H9 (cell line): ENCODE measurements around the gene PROC. TPM values are rescaled to one million over a fixed set of nuclear protein-coding genes. Genes with fewer than 3 reads are reported as not detected.

Experiments used
- DNase-seq: peaks from one replicate; pipeline ENCODE4 v3.0.0-alpha.2; 2017
- H2AFZ ChIP-seq: one replicate; pipeline ENCODE4 v1.6.1; 2013; ENCODE audit warnings: mild to moderate bottlenecking, low read length, control low read depth, moderate library complexity
- H2AK5ac ChIP-seq: 2 replicates; pipeline ENCODE4 v1.6.1; 2013; ENCODE audit warnings: low read length, control low read depth, mixed read lengths; ENCODE audit not compliant: insufficient read length
- H2BK120ac ChIP-seq: one replicate; pipeline ENCODE4 v1.6.1; 2013; ENCODE audit warnings: low read depth, mild to moderate bottlenecking, low read length, control low read depth, inconsistent platforms; ENCODE audit not compliant: poor library complexity, severe bottlenecking
- H2BK12ac ChIP-seq: 2 replicates; pipeline ENCODE4 v1.6.1; 2013; ENCODE audit warnings: low read length, control low read depth, mixed read lengths, low read depth; ENCODE audit not compliant: insufficient read length
- H2BK15ac ChIP-seq: 2 replicates; pipeline ENCODE4 v1.6.1; 2013; ENCODE audit warnings: low read depth, low read length, control low read depth
- H2BK20ac ChIP-seq: one replicate; pipeline ENCODE4 v1.6.1; 2013; ENCODE audit warnings: low read depth, mild to moderate bottlenecking, low read length, control low read depth, inconsistent platforms; ENCODE audit not compliant: poor library complexity, severe bottlenecking
- H2BK5ac ChIP-seq: 2 replicates; pipeline ENCODE4 v1.6.1; 2013; ENCODE audit warnings: low read length, control low read depth, mixed read lengths; ENCODE audit not compliant: insufficient read length
- H3K14ac ChIP-seq: 2 replicates; pipeline ENCODE4 v1.6.1; 2013; ENCODE audit warnings: low read length, control low read depth; ENCODE audit not compliant: insufficient read depth
- H3K18ac ChIP-seq: 2 replicates; pipeline ENCODE4 v1.6.1; 2013; ENCODE audit warnings: low read depth, mild to moderate bottlenecking, mixed read lengths, low read length, control low read depth; ENCODE audit not compliant: insufficient read length
- H3K23ac ChIP-seq: 2 replicates; pipeline ENCODE4 v1.6.1; 2013; ENCODE audit warnings: low read length, control low read depth, mixed read lengths, low read depth; ENCODE audit not compliant: insufficient read length
- H3K23me2 ChIP-seq: 2 replicates; pipeline ENCODE4 v1.6.1; 2013; ENCODE audit warnings: low read depth, mild to moderate bottlenecking, mixed read lengths, low read length, control low read depth; ENCODE audit not compliant: insufficient read length, poor library complexity, severe bottlenecking
- H3K27ac ChIP-seq: 2 replicates; pipeline ENCODE4 v1.5.1; 2013; ENCODE audit warnings: low read length, control low read depth, mixed read lengths, low read depth; ENCODE audit not compliant: insufficient read length
- H3K27me3 ChIP-seq: 2 replicates; pipeline ENCODE4 v1.6.1; 2013; ENCODE audit warnings: low read length, control low read depth, inconsistent platforms; ENCODE audit not compliant: insufficient read depth
- H3K4ac ChIP-seq: 2 replicates; pipeline ENCODE4 v1.6.1; 2013; ENCODE audit warnings: low read depth, mild to moderate bottlenecking, control low read depth, inconsistent platforms, low read length, moderate library complexity
- H3K4me1 ChIP-seq: 2 replicates; pipeline ENCODE4 v1.6.1; 2013; ENCODE audit warnings: low read length, control low read depth, inconsistent platforms; ENCODE audit not compliant: insufficient read depth
- H3K4me2 ChIP-seq: 2 replicates; pipeline ENCODE4 v1.6.1; 2013; ENCODE audit warnings: low read length, control low read depth, mixed read lengths; ENCODE audit not compliant: insufficient read length, insufficient read depth
- H3K56ac ChIP-seq: 2 replicates; pipeline ENCODE4 v1.6.1; 2013; ENCODE audit warnings: low read depth, mild to moderate bottlenecking, mixed read lengths, low read length, control low read depth; ENCODE audit not compliant: insufficient read length
- H3K79me1 ChIP-seq: 2 replicates; pipeline ENCODE4 v1.6.1; 2013; ENCODE audit warnings: low read depth, mild to moderate bottlenecking, moderate library complexity, low read length, control low read depth, inconsistent platforms; ENCODE audit not compliant: insufficient read depth, poor library complexity, severe bottlenecking
- H3K79me2 ChIP-seq: 2 replicates; pipeline ENCODE4 v1.6.1; 2013; ENCODE audit warnings: low read length, control low read depth, inconsistent platforms; ENCODE audit not compliant: insufficient read depth
- H3K9ac ChIP-seq: 2 replicates; pipeline ENCODE4 v1.6.1; 2013; ENCODE audit warnings: low read length, control low read depth, mixed read lengths; ENCODE audit not compliant: insufficient read length; ENCODE audit errors: extremely low read depth
- H3K9me3 ChIP-seq: one replicate; pipeline ENCODE4 v1.6.1; 2013; ENCODE audit warnings: low read depth, low read length, inconsistent platforms; ENCODE audit not compliant: control insufficient read depth
- H3T11ph ChIP-seq: one replicate; pipeline ENCODE4 v1.6.1; 2013; ENCODE audit warnings: mild to moderate bottlenecking, low read length, control low read depth, inconsistent platforms
- H4K20me1 ChIP-seq: one replicate; pipeline ENCODE4 v1.6.1; 2013; ENCODE audit not compliant: control insufficient read depth, insufficient read length, insufficient read depth
- H4K5ac ChIP-seq: 2 replicates; pipeline ENCODE4 v1.6.1; 2013; ENCODE audit warnings: low read depth, mild to moderate bottlenecking, mixed read lengths, low read length, control low read depth; ENCODE audit not compliant: insufficient read length
- H4K8ac ChIP-seq: replicated peaks from 2 replicates; pipeline ENCODE4 v1.6.1; 2013; ENCODE audit warnings: low read length, control low read depth, mixed read lengths, low read depth; ENCODE audit not compliant: insufficient read length
- H4K91ac ChIP-seq: 2 replicates; pipeline ENCODE4 v1.6.1; 2013; ENCODE audit warnings: low read depth, mild to moderate bottlenecking, moderate library complexity, mixed read lengths, low read length, control low read depth; ENCODE audit not compliant: insufficient read length
- H3K27ac Mint-ChIP-seq, 3 experiments: 2 replicates in 2 of 3; 3 replicates in 1 of 3; pipeline ENCODE4 v1.8.0; 2020 to 2021; ENCODE audit warnings: mixed read lengths in 3 of 3, mild to moderate bottlenecking in 1 of 3, moderate library complexity in 1 of 3
- H3K27me3 Mint-ChIP-seq: 2 replicates; pipeline ENCODE4 v1.8.0; 2021; ENCODE audit warnings: low read depth, mild to moderate bottlenecking, moderate library complexity, mixed read lengths
- H3K36me3 Mint-ChIP-seq, 3 experiments: 2 replicates in 2 of 3; 3 replicates in 1 of 3; pipeline ENCODE4 v1.8.0; 2020 to 2021; ENCODE audit warnings: low read depth in 3 of 3, mixed read lengths in 3 of 3; ENCODE audit not compliant: insufficient read depth in 1 of 3
- H3K4me1 Mint-ChIP-seq, 2 experiments: 2 replicates each; pipeline ENCODE4 v1.8.0; 2020; ENCODE audit warnings: mixed read lengths in 2 of 2
- H3K4me3 Mint-ChIP-seq, 2 experiments: 2 replicates in 1 of 2; 3 replicates in 1 of 2; pipeline ENCODE4 v1.8.0; 2020 to 2021; ENCODE audit warnings: mild to moderate bottlenecking in 2 of 2, mixed read lengths in 2 of 2, moderate library complexity in 1 of 2
- H3K9me3 Mint-ChIP-seq, 2 experiments: 2 replicates in 1 of 2; 3 replicates in 1 of 2; pipeline ENCODE4 v1.8.0; 2020; ENCODE audit warnings: mild to moderate bottlenecking in 2 of 2, mixed read lengths in 2 of 2, moderate library complexity in 1 of 2
- CTCF ChIP-seq: fragments of 200-600 bp; sonication (generic); conservative IDR thresholded peaks from 3 replicates; pipeline ENCODE4 v1.8.0; 2021; ENCODE audit warnings: antibody characterized with exemption, mild to moderate bottlenecking
- WGBS: extraction: QIAGEN DNeasy Blood & Tissue Kit; methylation state at CpG from one replicate; pipeline ENCODE4 v1.1.7; 2013; ENCODE audit warnings: missing lambda C conversion rate, low lambda C conversion rate, mixed read lengths; ENCODE audit not compliant: insufficient read length; ENCODE audit errors: extremely low coverage; 5-methylcytosine and 5-hydroxymethylcytosine counted together
- total RNA-seq: library from RNA; stranded (reverse); gene quantifications from 2 replicates; pipeline ENCODE4 v1.2.1, GENCODE V29; 2021

Gene PROC
- total RNA-seq, 1 experiment from 2014 or later: 0.61 TPM

- Histone ChIP-seq H3K79me1 (no peaks in the 10 kb centered on the region), H2BK12ac (no peak overlapping the region), H3T11ph (no peak overlapping the region), H2BK15ac (no peak overlapping the region), H3K18ac (no peak overlapping the region), H3K27me3 (no peaks in the 10 kb centered on the region), H4K20me1 (no peaks in the 10 kb centered on the region), H3K27ac (no peak overlapping the region), H4K91ac (no peak overlapping the region), H3K23me2 (no peaks in the 10 kb centered on the region), H2AFZ (no peak overlapping the region), H4K5ac (no peak overlapping the region), H3K4me1 (no peaks in the 10 kb centered on the region), H3K4me2 (no peak overlapping the region), H3K56ac (no peak overlapping the region), H3K9ac (no peak overlapping the region), H2AK5ac (no peak overlapping the region), H3K23ac (no peak overlapping the region), H3K79me2 (no peaks in the 10 kb centered on the region), H2BK120ac (no peak overlapping the region), H3K14ac (no peak overlapping the region), H3K4ac (no peak overlapping the region), H4K8ac (no peak overlapping the region), H2BK20ac (no peak overlapping the region), H3K9me3 (no peaks in the 10 kb centered on the region), H2BK5ac (no peak overlapping the region)
- DNase-seq: no peak
- Mint-ChIP-seq H3K4me1 (peaks cover 3 to 10% of the 10 kb centered on the region in 2 experiments), H3K4me3 (no peak overlapping the region), H3K27ac (no peak overlapping the region), H3K27me3 (peaks cover 4% of the 10 kb centered on the region), H3K9me3 (peaks cover 7 to 10% of the 10 kb centered on the region in 2 experiments; a peak in 3 of 5 replicates), H3K36me3 (no peaks in the 10 kb centered on the region; a peak in 2 of 7 replicates)
- no CpG with 5 or more reads among the region's 5 CpGs for WGBS
- TF ChIP-seq CTCF: no peak
Measured at GRCh38 chr2:127439343-127439742, 21.1 kb downstream of the PROC start.
